ENCODE results near the gene IFFO2. TPM values are rescaled to one million over a fixed set of nuclear protein-coding genes. Genes with fewer than 3 reads are reported as not detected.

Gene IFFO2
- total RNA-seq, 1 donor from 2014 or later: 32.3 TPM

GRCh38 chr1:18929686-18930085 lies 26.8 kb downstream of the IFFO2 start:
- Mint-ChIP-seq H3K27me3 (no peaks in the 10 kb centered on the region), H3K4me3 (no peak overlapping the region), H3K36me3 (ENCODE audit: low read depth) (peaks cover 8% of the 10 kb centered on the region), H3K4me1 (peaks cover 65% of the 10 kb centered on the region), H3K27ac (no peak overlapping the region), H3K9me3 (peaks cover 4% of the 10 kb centered on the region)
- intact Hi-C loops (cut with micrococcal nuclease): loop anchor here (5.0 to 10.0 kb wide), 2 partner anchors 143 to 325 kb away; partner anchors contain the start of genes EMC1 and MRTO4
- no peak for DNase-seq

- intact Hi-C loops (cut with micrococcal nuclease): loop anchor here (5.0 to 10.0 kb wide), 2 partner anchors 143 to 326 kb away; partner anchors contain the start of genes EMC1 and MRTO4
These were observed 27.5 kb downstream of the IFFO2 start for GRCh38 chr1:18928985-18929384.

GRCh38 chr1:18928406-18928805 lies 28.1 kb downstream of the IFFO2 start:
- H3K4me3 Mint-ChIP-seq: peak overlapping the region; percentile 88
- H3K27ac Mint-ChIP-seq: peak overlapping the region; percentile 99
- intact Hi-C loops (cut with micrococcal nuclease): loop anchor here (5.0 to 10.0 kb wide), 2 partner anchors 144 to 326 kb away; partner anchors contain the start of genes EMC1 and MRTO4

More at GRCh38 chr1:18928985-18929384, 27.5 kb downstream of the IFFO2 start:
- Mint-ChIP-seq H3K36me3 (ENCODE audit: low read depth) (peaks cover 8% of the 10 kb centered on the region), H3K27me3 (no peaks in the 10 kb centered on the region), H3K4me3 (peak overlapping the region; percentile 17), H3K27ac (peak overlapping the region; percentile 34), H3K4me1 (peaks cover 63% of the 10 kb centered on the region), H3K9me3 (peaks cover 4% of the 10 kb centered on the region)
- no peak for DNase-seq

GRCh38 chr1:18927654-18928272 lies 28.7 kb downstream of the IFFO2 start:
- peaks cover 71% of the 10 kb centered on the region for H3K4me1 Mint-ChIP-seq

More at GRCh38 chr1:18928406-18928805, 28.1 kb downstream of the IFFO2 start:
- Mint-ChIP-seq H3K9me3 (peaks cover 4% of the 10 kb centered on the region), H3K27me3 (no peaks in the 10 kb centered on the region), H3K36me3 (ENCODE audit: low read depth) (peaks cover 8% of the 10 kb centered on the region), H3K4me1 (peaks cover 66% of the 10 kb centered on the region)
- no peak for DNase-seq

GRCh38 chr1:18927082-18927653 lies 29.3 kb downstream of the IFFO2 start:
- intact Hi-C loops (cut with micrococcal nuclease): loop anchor here (5.0 to 10.0 kb wide), 2 partner anchors 145 to 328 kb away; partner anchors contain the start of genes EMC1 and MRTO4
- H3K4me3 Mint-ChIP-seq: peak overlapping the region; percentile 88
- H3K27me3 Mint-ChIP-seq: no peaks in the 10 kb centered on the region
- H3K9me3 Mint-ChIP-seq: peaks cover 4% of the 10 kb centered on the region
- no peak for DNase-seq
- peaks cover 8% of the 10 kb centered on the region for H3K36me3 Mint-ChIP-seq (ENCODE audit: low read depth)
- peaks cover 66% of the 10 kb centered on the region for H3K4me1 Mint-ChIP-seq
- peak overlapping the region; percentile 99 for H3K27ac Mint-ChIP-seq

More at GRCh38 chr1:18927654-18928272, 28.7 kb downstream of the IFFO2 start:
- intact Hi-C loops (cut with micrococcal nuclease): loop anchor here (5.0 to 10.0 kb wide), 2 partner anchors 145 to 327 kb away; partner anchors contain the start of genes EMC1 and MRTO4
- DNase-seq: peak; percentile 85
- H3K27ac Mint-ChIP-seq: peak overlapping the region; percentile 99
- peaks cover 8% of the 10 kb centered on the region for H3K36me3 Mint-ChIP-seq (ENCODE audit: low read depth)
- H3K9me3 Mint-ChIP-seq: peaks cover 4% of the 10 kb centered on the region
- H3K27me3 Mint-ChIP-seq: no peaks in the 10 kb centered on the region
- peak overlapping the region; percentile 88 for H3K4me3 Mint-ChIP-seq

GRCh38 chr1:18926315-18927081 lies 30.0 kb downstream of the IFFO2 start:
- Mint-ChIP-seq H3K27me3 (no peaks in the 10 kb centered on the region), H3K27ac (peak overlapping the region; percentile 99), H3K4me3 (peak overlapping the region; percentile 88), H3K4me1 (peaks cover 61% of the 10 kb centered on the region), H3K36me3 (ENCODE audit: low read depth) (peaks cover 8% of the 10 kb centered on the region), H3K9me3 (peaks cover 4% of the 10 kb centered on the region)
- DNase-seq: peak; percentile 95
- intact Hi-C loops (cut with micrococcal nuclease): loop anchor here (1.0 to 10.0 kb wide), 6 partner anchors 24 to 328 kb away; partner anchors contain the start of genes ALDH4A1, EMC1, IFFO2 and MRTO4

- H3K4me3 Mint-ChIP-seq: peak overlapping the region; percentile 52
- peaks cover 8% of the 10 kb centered on the region for H3K36me3 Mint-ChIP-seq (ENCODE audit: low read depth)
- peaks cover 55% of the 10 kb centered on the region for H3K4me1 Mint-ChIP-seq
- H3K9me3 Mint-ChIP-seq: peaks cover 4% of the 10 kb centered on the region
- no peaks in the 10 kb centered on the region for H3K27me3 Mint-ChIP-seq
- peak overlapping the region; percentile 86 for H3K27ac Mint-ChIP-seq
- no peak for DNase-seq
- intact Hi-C loops (cut with micrococcal nuclease): loop anchor here (5.0 to 10.0 kb wide), 2 partner anchors 147 to 330 kb away; partner anchors contain the start of genes EMC1 and MRTO4
These were observed 31.2 kb downstream of the IFFO2 start for GRCh38 chr1:18925279-18925678.

- peaks cover 4% of the 10 kb centered on the region for H3K9me3 Mint-ChIP-seq
- peak overlapping the region; percentile 52 for H3K4me3 Mint-ChIP-seq
- intact Hi-C loops (cut with micrococcal nuclease): loop anchor here (10.0 kb wide), 1 partner anchor 331 kb away; the partner anchor contains the start of genes EMC1 and MRTO4
- no peak overlapping the region for H3K27ac Mint-ChIP-seq
- H3K4me1 Mint-ChIP-seq: peaks cover 48% of the 10 kb centered on the region
- peak; percentile 69 for DNase-seq
- H3K27me3 Mint-ChIP-seq: no peaks in the 10 kb centered on the region
- H3K36me3 Mint-ChIP-seq (ENCODE audit: low read depth): peaks cover 7% of the 10 kb centered on the region
These were observed 32.2 kb downstream of the IFFO2 start for GRCh38 chr1:18924221-18924691.

GRCh38 chr1:18923756-18924211 lies 32.7 kb downstream of the IFFO2 start:
- Mint-ChIP-seq H3K9me3 (peaks cover 4% of the 10 kb centered on the region), H3K4me3 (peak overlapping the region; percentile 52), H3K36me3 (ENCODE audit: low read depth) (peaks cover 7% of the 10 kb centered on the region), H3K4me1 (peaks cover 45% of the 10 kb centered on the region), H3K27ac (no peak overlapping the region), H3K27me3 (no peaks in the 10 kb centered on the region)
- peak; percentile 70 for DNase-seq
- intact Hi-C loops (cut with micrococcal nuclease): loop anchor here (10.0 kb wide), 1 partner anchor 331 kb away; the partner anchor contains the start of genes EMC1 and MRTO4

GRCh38 chr1:18922848-18923755 lies 33.4 kb downstream of the IFFO2 start:
- Mint-ChIP-seq H3K9me3 (peaks cover 4% of the 10 kb centered on the region), H3K4me1 (peaks cover 40% of the 10 kb centered on the region), H3K27ac (peak overlapping the region; percentile 29), H3K27me3 (no peaks in the 10 kb centered on the region), H3K4me3 (peak overlapping the region; percentile 52), H3K36me3 (ENCODE audit: low read depth) (peaks cover 10% of the 10 kb centered on the region)
- DNase-seq: no peak
- intact Hi-C loops (cut with micrococcal nuclease): loop anchor here (10.0 kb wide), 1 partner anchor 332 kb away; the partner anchor contains the start of genes EMC1 and MRTO4

- intact Hi-C loops (cut with micrococcal nuclease): loop anchor here (10.0 kb wide), 1 partner anchor 332 kb away; the partner anchor contains the start of genes EMC1 and MRTO4
- no peaks in the 10 kb centered on the region for H3K27me3 Mint-ChIP-seq
- H3K27ac Mint-ChIP-seq: no peak overlapping the region
- no peak overlapping the region for H3K4me3 Mint-ChIP-seq
- DNase-seq: no peak
- peaks cover 12% of the 10 kb centered on the region for H3K36me3 Mint-ChIP-seq (ENCODE audit: low read depth)
- peaks cover 34% of the 10 kb centered on the region for H3K4me1 Mint-ChIP-seq
- H3K9me3 Mint-ChIP-seq: peaks cover 4% of the 10 kb centered on the region
These were observed 34.2 kb downstream of the IFFO2 start for GRCh38 chr1:18922319-18922726.
